Endothelial cell of umbilical vein (primary cell): ENCODE measurements around the gene NLN. TPM values are rescaled to one million over a fixed set of nuclear protein-coding genes. Genes with fewer than 3 reads are reported as not detected.

Experiments
- BruUV-seq: library from RNA; stranded (reverse); fragments of 400-500 nt; replicated peaks from 2 replicates; lab custom pipeline; 2021; lab: Mats Ljungman, UMichigan
- CTCF ChIA-PET: fragments of 300-600, 350-600 bp; sonication (Branson Sonifier 250); formaldehyde crosslinking; loops from one replicate; lab custom pipeline; 2021; ENCODE audit warnings: antibody characterized with exemption, inconsistent platforms; lab: Charles Lee
- POLR2A ChIA-PET: fragments of 300-600, 350-600 bp; sonication (Branson Sonifier 250); formaldehyde crosslinking; loops from one replicate; lab custom pipeline; 2021; ENCODE audit warnings: antibody characterized with exemption, inconsistent platforms; lab: Charles Lee
- DNase-seq: peaks from one replicate; pipeline ENCODE4 v3.0.0-alpha.2; 2011; ENCODE audit warnings: low read depth, low spot score
- FAIRE-seq: peaks from 2 replicates; lab custom pipeline; 2011; peaks lifted over from hg19 to GRCh38; lab: Jason Lieb, UNC
- H2AFZ ChIP-seq: 2 replicates; pipeline ENCODE4 v1.6.0; 2012; ENCODE audit warnings: low read depth, low read length, control low read depth, inconsistent platforms
- H3K27ac ChIP-seq: 2 replicates; pipeline ENCODE4 v1.5.1; 2011; ENCODE audit warnings: low read depth, mild to moderate bottlenecking, control low read depth, low read length, moderate library complexity; ENCODE audit not compliant: insufficient read depth
- H3K27me3 ChIP-seq, 2 experiments: 2 replicates each; pipeline versions ENCODE4 v1.6.0 to v1.6.1; 2011; ENCODE audit warnings: low read length in 2 of 2, mixed read lengths in 1 of 2; ENCODE audit not compliant: control insufficient read depth in 2 of 2, insufficient read depth in 2 of 2
- H3K36me3 ChIP-seq, 2 experiments: 2 replicates in 1 of 2; 3 replicates in 1 of 2; pipeline ENCODE4 v1.5.1; 2011; ENCODE audit warnings: low read length in 2 of 2, mild to moderate bottlenecking in 1 of 2, moderate library complexity in 1 of 2; ENCODE audit not compliant: control insufficient read depth in 2 of 2, insufficient read depth in 2 of 2; ENCODE audit errors: extremely low read depth in 1 of 2
- H3K4me1 ChIP-seq: 3 replicates; pipeline ENCODE4 v1.5.1; 2011; ENCODE audit warnings: mild to moderate bottlenecking, low read length; ENCODE audit not compliant: control insufficient read depth, insufficient read depth; ENCODE audit errors: extremely low read depth
- H3K4me2 ChIP-seq: 2 replicates; pipeline ENCODE4 v1.6.1; 2011; ENCODE audit warnings: low read length, control low read depth, mixed read lengths; ENCODE audit not compliant: insufficient read depth
- H3K4me3 ChIP-seq, 3 experiments: fragments of 200-600 bp in 1 of 3; sonication (generic), shearing (Covaris generic) in 1 of 3; replicated peaks in 1 of 3; 2 replicates each; pipeline ENCODE4 v1.5.1; 2011 to 2016; ENCODE audit warnings: control low read depth in 3 of 3, low read length in 3 of 3, mild to moderate bottlenecking in 2 of 3, inconsistent platforms in 1 of 3, low read depth in 1 of 3, moderate library complexity in 1 of 3; ENCODE audit not compliant: insufficient read depth in 1 of 3
- H3K79me2 ChIP-seq: 2 replicates; pipeline ENCODE4 v1.6.0; 2012; ENCODE audit warnings: low read length, inconsistent platforms; ENCODE audit not compliant: control insufficient read depth, insufficient read depth
- H3K9ac ChIP-seq: replicated peaks from 2 replicates; pipeline ENCODE3; 2011; ENCODE audit warnings: low read length, control low read depth; ENCODE audit not compliant: insufficient read depth; ENCODE audit errors: extremely low read depth
- H3K9me1 ChIP-seq: replicated peaks from 3 replicates; pipeline ENCODE4 v1.6.0; 2011; ENCODE audit warnings: mild to moderate bottlenecking, low read length; ENCODE audit not compliant: control insufficient read depth, insufficient read depth; ENCODE audit errors: extremely low read depth
- H3K9me3 ChIP-seq: replicated peaks from 2 replicates; pipeline ENCODE4 v1.5.1; 2012; ENCODE audit warnings: low read length, inconsistent platforms; ENCODE audit not compliant: control insufficient read depth, insufficient read depth
- H4K20me1 ChIP-seq: replicated peaks from 2 replicates; pipeline ENCODE3; 2011; ENCODE audit warnings: mild to moderate bottlenecking, low read length; ENCODE audit not compliant: control insufficient read depth, insufficient read depth; ENCODE audit errors: extremely low read depth
- EZH2 ChIP-seq: IDR thresholded peaks from 2 replicates; pipeline ENCODE4 v1.6.1; 2012; ENCODE audit warnings: borderline replicate concordance, low read depth, mild to moderate bottlenecking, moderate library complexity, low read length, inconsistent platforms; ENCODE audit not compliant: severe bottlenecking
- FOS ChIP-seq: IDR thresholded peaks from 2 replicates; pipeline ENCODE4 v1.6.1; 2011; ENCODE audit warnings: mild to moderate bottlenecking, low read length, moderate library complexity, borderline replicate concordance; ENCODE audit not compliant: insufficient read depth
- GATA2 ChIP-seq: IDR thresholded peaks from 2 replicates; pipeline ENCODE4 v1.7.0; 2011; ENCODE audit warnings: low read depth, mild to moderate bottlenecking, moderate library complexity, mixed read lengths, low read length; ENCODE audit not compliant: insufficient read length, insufficient read depth
- JUN ChIP-seq: IDR thresholded peaks from 2 replicates; pipeline ENCODE4 v1.6.1; 2011; ENCODE audit warnings: borderline replicate concordance, low read depth; ENCODE audit not compliant: insufficient read length, insufficient read depth
- MYC ChIP-seq: IDR thresholded peaks from one replicate; pipeline ENCODE4 v1.6.1; 2011; ENCODE audit warnings: mild to moderate bottlenecking, low read depth, low read length
- POLR2A ChIP-seq: IDR thresholded peaks from 2 replicates; pipeline ENCODE4 v1.6.1; 2012; ENCODE audit warnings: low read depth, mild to moderate bottlenecking, control low read depth, low read length
- POLR2AphosphoS5 ChIP-seq: IDR thresholded peaks from 2 replicates; pipeline ENCODE4 v1.6.1; 2012; ENCODE audit warnings: low read depth, mild to moderate bottlenecking, control low read depth, low read length, moderate library complexity; ENCODE audit not compliant: insufficient read depth
- dilution Hi-C: fragments of 300-500 bp; cut with MboI; formaldehyde crosslinking; loops from one replicate; pipeline ENCODE4 v1.15.0; 2019; ENCODE audit warnings: low sequenced_read_pairs; ENCODE audit not compliant: extremely low pct_ligation_motif_present
- intact Hi-C: fragments of 100-400 bp; cut with micrococcal nuclease; formaldehyde crosslinking; loops from one replicate; pipeline ENCODE4 v1.10.0; 2022
- polyA plus RNA-seq, 4 experiments: library from polyadenylated mRNA; depleted of rRNA in 3 of 4; stranded (reverse) in 3 of 4; unstranded in 1 of 4; fragments of >200 nt; gene quantifications; 2 replicates each; pipeline versions ENCODE4 v1.2.1 to v1.2.3, GENCODE V29; 2011 to 2012; ENCODE audit warnings: missing spikeins in 1 of 4
- total RNA-seq: library from RNA; stranded (reverse); gene quantifications from 2 replicates; pipeline ENCODE4 v1.2.3, GENCODE V29; 2021
- TF ChIP-seq, protein P1 (sequence below), 2 donors: IDR thresholded peaks; 1 replicate in 1 of 2; 2 replicates in 1 of 2; pipeline ENCODE4 v1.5.1; 2011; ENCODE audit warnings: low read length in 2 of 2, mild to moderate bottlenecking in 2 of 2, moderate library complexity in 2 of 2, control low read depth in 1 of 2, inconsistent platforms in 1 of 2, low read depth in 1 of 2; ENCODE audit not compliant: insufficient read depth in 1 of 2; ENCODE audit errors: extremely low read depth in 1 of 2
- TF ChIP-seq, protein P2 (sequence below): IDR thresholded peaks from 2 replicates; pipeline ENCODE4 v1.6.1; 2011; ENCODE audit not compliant: insufficient read depth, insufficient read length

Gene NLN
- total and polyA plus RNA-seq, 2 donors (not counting 3 experiments of a cell fraction or from before 2014, with no cell fraction given), result 14.2 to 63.3 TPM

DNA sequence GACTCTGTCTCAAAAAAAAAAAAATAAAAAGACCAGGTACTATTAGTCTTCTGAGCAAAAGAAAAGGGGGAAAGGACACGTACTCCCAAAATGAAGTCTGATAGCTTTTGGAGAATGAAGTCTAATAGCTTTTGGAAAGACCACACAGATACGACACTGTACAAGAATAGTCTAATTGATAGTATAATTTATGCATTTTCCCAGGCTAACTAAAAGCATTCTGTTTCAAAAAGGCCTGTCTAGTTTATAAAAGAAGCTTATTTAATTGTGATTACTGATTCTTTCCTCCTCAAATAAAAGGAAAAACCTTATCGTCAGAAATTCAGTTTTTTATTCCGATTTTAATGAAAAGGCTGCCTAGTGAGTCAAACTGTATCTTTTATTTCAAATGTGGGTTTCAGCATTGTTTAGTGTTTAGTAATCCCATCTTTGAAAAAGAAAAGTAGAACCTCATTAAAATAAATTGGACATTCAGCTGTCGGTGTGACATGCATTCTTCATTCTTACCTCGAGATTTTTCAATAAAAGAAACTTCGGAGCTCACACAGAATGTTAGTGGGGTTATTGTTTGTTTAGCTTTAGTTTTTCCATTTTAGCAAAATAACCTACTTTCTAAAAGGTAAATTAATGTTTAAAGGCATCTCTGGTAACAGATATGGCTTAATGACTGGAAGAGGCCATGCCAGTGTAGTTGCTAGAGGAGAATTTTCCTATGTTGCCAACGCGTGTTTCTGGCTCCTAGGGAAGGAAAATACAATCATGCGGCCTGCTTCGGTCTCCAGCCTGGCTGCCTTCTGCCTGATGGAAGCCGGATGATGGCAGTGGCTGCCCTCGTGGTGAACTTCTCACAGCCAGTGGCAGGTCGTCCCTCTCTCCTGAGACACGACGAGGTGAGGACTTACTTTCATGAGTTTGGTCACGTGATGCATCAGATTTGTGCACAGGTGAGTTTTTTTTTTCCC lies 70.0 kb downstream of the NLN start:
- CTCF ChIA-PET, result no interaction called here
- no TSS peak for BruUV-seq
- dilution Hi-C loops, result no loop called here
- Histone ChIP-seq H3K4me2 (no peak overlapping the region), H4K20me1 (no peaks in the 10 kb centered on the region), H3K9me3 (no peaks in the 10 kb centered on the region), H3K27me3 (no peaks in the 10 kb centered on the region), H3K36me3 (peaks cover 0 to 5% of the 10 kb centered on the region in 2 experiments), H3K9me1 (no peaks in the 10 kb centered on the region), H3K4me1 (no peaks in the 10 kb centered on the region), H3K4me3 (no peak overlapping the region), H3K79me2 (no peaks in the 10 kb centered on the region), H3K27ac (no peak overlapping the region), H2AFZ (no peak overlapping the region), H3K9ac (no peak overlapping the region)
- DNase-seq (no peak), FAIRE-seq (no peak)
- TF ChIP-seq POLR2A, result no peak
- TF ChIP-seq, protein P1, sequence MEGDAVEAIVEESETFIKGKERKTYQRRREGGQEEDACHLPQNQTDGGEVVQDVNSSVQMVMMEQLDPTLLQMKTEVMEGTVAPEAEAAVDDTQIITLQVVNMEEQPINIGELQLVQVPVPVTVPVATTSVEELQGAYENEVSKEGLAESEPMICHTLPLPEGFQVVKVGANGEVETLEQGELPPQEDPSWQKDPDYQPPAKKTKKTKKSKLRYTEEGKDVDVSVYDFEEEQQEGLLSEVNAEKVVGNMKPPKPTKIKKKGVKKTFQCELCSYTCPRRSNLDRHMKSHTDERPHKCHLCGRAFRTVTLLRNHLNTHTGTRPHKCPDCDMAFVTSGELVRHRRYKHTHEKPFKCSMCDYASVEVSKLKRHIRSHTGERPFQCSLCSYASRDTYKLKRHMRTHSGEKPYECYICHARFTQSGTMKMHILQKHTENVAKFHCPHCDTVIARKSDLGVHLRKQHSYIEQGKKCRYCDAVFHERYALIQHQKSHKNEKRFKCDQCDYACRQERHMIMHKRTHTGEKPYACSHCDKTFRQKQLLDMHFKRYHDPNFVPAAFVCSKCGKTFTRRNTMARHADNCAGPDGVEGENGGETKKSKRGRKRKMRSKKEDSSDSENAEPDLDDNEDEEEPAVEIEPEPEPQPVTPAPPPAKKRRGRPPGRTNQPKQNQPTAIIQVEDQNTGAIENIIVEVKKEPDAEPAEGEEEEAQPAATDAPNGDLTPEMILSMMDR (IDR thresholded peaks at IDR 0.05; ENCODE audit: extremely low read depth in 1 of 2, insufficient read depth in 1 of 2, low read depth in 1 of 2, low read length in 2 of 2), result no peak
- TF ChIP-seq EZH2, result no peak
- TF ChIP-seq FOS, result no peak
- TF ChIP-seq MYC, result no peak
- TF ChIP-seq POLR2AphosphoS5, result no peak
- TF ChIP-seq, protein P2, sequence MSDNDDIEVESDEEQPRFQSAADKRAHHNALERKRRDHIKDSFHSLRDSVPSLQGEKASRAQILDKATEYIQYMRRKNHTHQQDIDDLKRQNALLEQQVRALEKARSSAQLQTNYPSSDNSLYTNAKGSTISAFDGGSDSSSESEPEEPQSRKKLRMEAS, result no peak
- no peak for TF ChIP-seq JUN
- no peak for TF ChIP-seq GATA2
- POLR2A ChIA-PET, result interaction anchor here (0.7 kb wide), 1 partner anchor 450 kb away, joined by 3 read pairs; no protein-coding TSS in a partner anchor
- intact Hi-C loops, result no loop called here
